ENCODE data around the gene TSHZ2.
"Not testable (repeated sequence)": the region's sequence is repeated elsewhere in the genome, so short reads cannot be mapped to it uniquely, and the experiment has no call there.

The TSHZ2 gene

GRCh38 chr20:53445321-53445731 is 473.2 kb downstream of the TSHZ2 start:
- in situ Hi-C loops (cut with HindIII; ENCODE audit: low pct_ligation_motif_present, low pct_unique_long_range_greater_than_20kb, low sequenced_read_pairs) = no loop called here
- DNase-seq = no peak

GRCh38 chr20:53445932-53446331 is 473.8 kb downstream of the TSHZ2 start:
- in situ Hi-C loops (cut with HindIII; ENCODE audit: low pct_ligation_motif_present, low pct_unique_long_range_greater_than_20kb, low sequenced_read_pairs) = no loop called here

GRCh38 chr20:53447316-53447715 is 475.2 kb downstream of the TSHZ2 start:
- in situ Hi-C loops (cut with HindIII; ENCODE audit: low pct_ligation_motif_present, low pct_unique_long_range_greater_than_20kb, low sequenced_read_pairs) = no loop called here
- DNase-seq = no peak

More at GRCh38 chr20:53445932-53446331, 473.8 kb downstream of the TSHZ2 start:
- no peak for DNase-seq

- in situ Hi-C loops (cut with HindIII; ENCODE audit: low pct_ligation_motif_present, low pct_unique_long_range_greater_than_20kb, low sequenced_read_pairs) = no loop called here
Observed at GRCh38 chr20:53448426-53448825, 476.3 kb downstream of the TSHZ2 start.

GRCh38 chr20:53448875-53449274 is 476.7 kb downstream of the TSHZ2 start:
- DNase-seq = no peak
- in situ Hi-C loops (cut with HindIII; ENCODE audit: low pct_ligation_motif_present, low pct_unique_long_range_greater_than_20kb, low sequenced_read_pairs) = no loop called here

More at GRCh38 chr20:53448426-53448825, 476.3 kb downstream of the TSHZ2 start:
- DNase-seq = no peak

GRCh38 chr20:53453076-53453475 is 480.9 kb downstream of the TSHZ2 start:
- in situ Hi-C loops (cut with HindIII; ENCODE audit: low pct_ligation_motif_present, low pct_unique_long_range_greater_than_20kb, low sequenced_read_pairs) = no loop called here
- DNase-seq = no peak

- DNase-seq = no peak
- in situ Hi-C loops (cut with HindIII; ENCODE audit: low pct_ligation_motif_present, low pct_unique_long_range_greater_than_20kb, low sequenced_read_pairs) = no loop called here
Observed at GRCh38 chr20:53454675-53455276, 482.6 kb downstream of the TSHZ2 start.

- no peak for DNase-seq
- in situ Hi-C loops (cut with HindIII; ENCODE audit: low pct_ligation_motif_present, low pct_unique_long_range_greater_than_20kb, low sequenced_read_pairs) = no loop called here
Observed at GRCh38 chr20:53463101-53463972, 491.2 kb downstream of the TSHZ2 start.

- in situ Hi-C loops (cut with HindIII; ENCODE audit: low pct_ligation_motif_present, low pct_unique_long_range_greater_than_20kb, low sequenced_read_pairs) = no loop called here
- no peak for DNase-seq
Observed at GRCh38 chr20:53466279-53466678, 494.1 kb downstream of the TSHZ2 start.

GRCh38 chr20:53468587-53468986 is 496.4 kb downstream of the TSHZ2 start:
- in situ Hi-C loops (cut with HindIII; ENCODE audit: low pct_ligation_motif_present, low pct_unique_long_range_greater_than_20kb, low sequenced_read_pairs) = no loop called here
- no peak for DNase-seq

- not testable (repeated sequence) for DNase-seq
Observed at GRCh38 chr20:53472859-53473258, 500.7 kb downstream of the TSHZ2 start.

GRCh38 chr20:53480913-53481312 is 508.8 kb downstream of the TSHZ2 start:
- no peak for DNase-seq
- in situ Hi-C loops (cut with HindIII; ENCODE audit: low pct_ligation_motif_present, low pct_unique_long_range_greater_than_20kb, low sequenced_read_pairs) = no loop called here

More at GRCh38 chr20:53472859-53473258, 500.7 kb downstream of the TSHZ2 start:
- in situ Hi-C loops (cut with HindIII; ENCODE audit: low pct_ligation_motif_present, low pct_unique_long_range_greater_than_20kb, low sequenced_read_pairs) = not testable (repeated sequence)

GRCh38 chr20:53487461-53488200 is 515.5 kb downstream of the TSHZ2 start:
- in situ Hi-C loops (cut with HindIII; ENCODE audit: low pct_ligation_motif_present, low pct_unique_long_range_greater_than_20kb, low sequenced_read_pairs) = no loop called here
- DNase-seq = no peak

GRCh38 chr20:53488775-53489272 is 516.7 kb downstream of the TSHZ2 start:
- in situ Hi-C loops (cut with HindIII; ENCODE audit: low pct_ligation_motif_present, low pct_unique_long_range_greater_than_20kb, low sequenced_read_pairs) = no loop called here
- no peak for DNase-seq

- DNase-seq = no peak
- in situ Hi-C loops (cut with HindIII; ENCODE audit: low pct_ligation_motif_present, low pct_unique_long_range_greater_than_20kb, low sequenced_read_pairs) = no loop called here
Observed at GRCh38 chr20:53489528-53489927, 517.4 kb downstream of the TSHZ2 start.

- in situ Hi-C loops (cut with HindIII; ENCODE audit: low pct_ligation_motif_present, low pct_unique_long_range_greater_than_20kb, low sequenced_read_pairs) = no loop called here
- no peak for DNase-seq
Observed at GRCh38 chr20:53490620-53491019, 518.5 kb downstream of the TSHZ2 start.

- in situ Hi-C loops (cut with HindIII; ENCODE audit: low pct_ligation_motif_present, low pct_unique_long_range_greater_than_20kb, low sequenced_read_pairs) = no loop called here
- no peak for DNase-seq
Observed at GRCh38 chr20:53491462-53491861, 519.3 kb downstream of the TSHZ2 start.

- DNase-seq = no peak
- in situ Hi-C loops (cut with HindIII; ENCODE audit: low pct_ligation_motif_present, low pct_unique_long_range_greater_than_20kb, low sequenced_read_pairs) = no loop called here
Observed at GRCh38 chr20:53492212-53492611, 520.1 kb downstream of the TSHZ2 start.

- DNase-seq = no peak
- in situ Hi-C loops (cut with HindIII; ENCODE audit: low pct_ligation_motif_present, low pct_unique_long_range_greater_than_20kb, low sequenced_read_pairs) = no loop called here
Observed at GRCh38 chr20:53493311-53493857, 521.2 kb downstream of the TSHZ2 start.

Measured in ACHN (cell line).